Ovary (tissue), 9 donors: Measurements from ENCODE around the gene CMIP. TPM values are rescaled to one million over a fixed set of nuclear protein-coding genes. Genes with fewer than 3 reads are reported as not detected.

Experiments used
- DNase-seq, 5 donors: peaks; one replicate each; pipeline ENCODE4 v3.0.0-alpha.2; 2019 to 2020
- H3K27ac ChIP-seq, 2 donors: fragments of 200-600 bp; one replicate each; pipeline versions ENCODE4 v1.5.1 to v1.8.0; 2019 to 2022
- H3K27me3 ChIP-seq: fragments of 200-600 bp; one replicate; pipeline ENCODE4 v1.8.0; 2022
- H3K36me3 ChIP-seq: fragments of 200-600 bp; sonication (generic); one replicate; pipeline ENCODE4 v1.5.1; 2019
- H3K4me1 ChIP-seq: one replicate; pipeline ENCODE4 v1.8.1; 2013; ENCODE audit warnings: mild to moderate bottlenecking, moderate library complexity; ENCODE audit not compliant: insufficient read depth
- H3K4me3 ChIP-seq: fragments of 200-600 bp; sonication (generic); one replicate; pipeline ENCODE4 v1.5.1; 2017
- H3K9me3 ChIP-seq, 2 donors: fragments of 200-600 bp in 1 of 2; sonication (generic) in 1 of 2; one replicate each; pipeline versions ENCODE4 v1.5.1 to v1.8.1; 2013 to 2019; ENCODE audit warnings: mild to moderate bottlenecking in 1 of 2, moderate library complexity in 1 of 2
- EP300 ChIP-seq: sonication (generic); formaldehyde crosslinking; IDR thresholded peaks from one replicate; pipeline ENCODE4 v1.6.1; 2017; ENCODE audit warnings: antibody characterized with exemption
- POLR2A ChIP-seq: fragments of 450-650 bp; IDR thresholded peaks from one replicate; pipeline ENCODE4 v1.6.1; 2017; ENCODE audit warnings: antibody characterized with exemption, mild to moderate bottlenecking, moderate library complexity
- WGBS, 3 donors: extraction: QIAGEN DNeasy Blood & Tissue Kit in 1 of 3; methylation state at CpG; one replicate each; pipeline versions ENCODE4 v1.1.5 to v1.1.7; 2013 to 2017; 5-methylcytosine and 5-hydroxymethylcytosine counted together
- intact Hi-C, 4 donors: fragments of 100-400 bp; cut with DNase I; formaldehyde crosslinking; loops; one replicate each; pipeline versions ENCODE4 v1.11.0 to v1.15.1; 2022 to 2023
- polyA plus RNA-seq, 2 donors: library from polyadenylated mRNA; stranded (reverse); fragments of 200-250 nt in 1 of 2; fragments of 350-450 nt in 1 of 2; fragmentation: Illumina TruSeq in 1 of 2; extraction: RNeasy Lipid Tissue Mini Kit (QIAGEN cat#74804) in 1 of 2; gene quantifications; one replicate each; pipeline ENCODE4 v1.2.3, GENCODE V29; 2013 to 2014
- total RNA-seq, 7 donors: library from RNA; depleted of rRNA in 2 of 7; stranded (reverse); fragments of >200 nt in 2 of 7; fragmentation: NEBNext Ultra II Directional in 3 of 7; extraction: Animal tissue kit (Norgen Biotek cat#: 25700) in 3 of 7; gene quantifications; one replicate each; pipeline versions ENCODE4 v1.1.0 to v1.2.4, GENCODE V29; 2016 to 2023
- TF ChIP-seq, protein P1 (sequence below), 3 donors: fragments of 450-650 bp in 2 of 3; fragments of 200-600 bp in 1 of 3; IDR thresholded peaks; one replicate each; pipeline versions ENCODE4 v1.5.1 to v1.8.0; 2016 to 2022; ENCODE audit warnings: antibody characterized with exemption in 3 of 3, mild to moderate bottlenecking in 1 of 3
- donor health status: DM: no; HTN: no; CAD: no; lungs with moderate emphysema.
- donor health status: DM: no; HTN: no; CAD: no.
- donor health status: Bipolar disorder and iron deficiency.
- donor health status: DM: yes; HTN: yes; CAD: no.
- donor health status: DM: no; HTN: no; CAD: no.
- donor health status: DM: yes; HTN: yes; CAD: no.

Gene CMIP
- total and polyA plus RNA-seq, 9 donors, result 19.4 to 68.2 (median 38.7) TPM

DNA sequence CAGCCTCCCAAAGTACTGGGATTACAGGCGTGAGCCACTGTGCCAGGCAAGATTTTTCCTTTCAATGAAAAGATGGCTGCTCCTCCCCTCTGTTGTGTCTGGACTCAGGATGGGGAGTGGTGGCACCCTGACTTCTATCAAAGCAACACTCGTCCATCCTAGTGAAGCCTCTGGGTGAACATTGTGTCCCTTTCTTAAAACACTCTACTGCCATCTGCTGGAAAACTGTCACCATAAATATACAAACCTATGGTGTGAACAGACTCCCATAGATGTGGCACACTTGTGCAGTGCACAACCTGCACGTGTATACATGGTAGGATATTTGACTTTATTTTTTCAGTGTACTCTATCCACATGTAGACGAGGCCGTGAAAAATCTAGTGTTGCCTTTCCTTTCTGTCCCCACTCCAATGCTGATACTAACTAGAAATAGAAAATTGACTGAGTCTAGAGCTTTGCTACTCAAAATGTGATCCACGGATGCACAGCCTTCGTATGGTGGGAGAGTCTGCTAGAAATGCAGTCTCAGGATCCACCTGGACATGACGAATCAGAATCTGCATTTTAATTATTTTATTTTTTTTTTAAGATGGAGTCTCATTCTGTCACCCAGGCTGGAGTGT is 278.6 kb downstream of the CMIP start:
- intact Hi-C loops, result loop anchor here (1.0 to 10.0 kb wide), 7 partner anchors 98 to 518 kb away; no protein-coding TSS in a partner anchor
- WGBS, 3 donors, result 35 to 40% (median 35%) methylated on average over 8 of the region's 8 CpGs
- TF ChIP-seq, protein P1, sequence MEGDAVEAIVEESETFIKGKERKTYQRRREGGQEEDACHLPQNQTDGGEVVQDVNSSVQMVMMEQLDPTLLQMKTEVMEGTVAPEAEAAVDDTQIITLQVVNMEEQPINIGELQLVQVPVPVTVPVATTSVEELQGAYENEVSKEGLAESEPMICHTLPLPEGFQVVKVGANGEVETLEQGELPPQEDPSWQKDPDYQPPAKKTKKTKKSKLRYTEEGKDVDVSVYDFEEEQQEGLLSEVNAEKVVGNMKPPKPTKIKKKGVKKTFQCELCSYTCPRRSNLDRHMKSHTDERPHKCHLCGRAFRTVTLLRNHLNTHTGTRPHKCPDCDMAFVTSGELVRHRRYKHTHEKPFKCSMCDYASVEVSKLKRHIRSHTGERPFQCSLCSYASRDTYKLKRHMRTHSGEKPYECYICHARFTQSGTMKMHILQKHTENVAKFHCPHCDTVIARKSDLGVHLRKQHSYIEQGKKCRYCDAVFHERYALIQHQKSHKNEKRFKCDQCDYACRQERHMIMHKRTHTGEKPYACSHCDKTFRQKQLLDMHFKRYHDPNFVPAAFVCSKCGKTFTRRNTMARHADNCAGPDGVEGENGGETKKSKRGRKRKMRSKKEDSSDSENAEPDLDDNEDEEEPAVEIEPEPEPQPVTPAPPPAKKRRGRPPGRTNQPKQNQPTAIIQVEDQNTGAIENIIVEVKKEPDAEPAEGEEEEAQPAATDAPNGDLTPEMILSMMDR (IDR thresholded peaks at IDR 0.05), result peak; percentile 74 to 85 (median 83)
- no peak for TF ChIP-seq EP300
- TF ChIP-seq POLR2A, result no peak
- no peaks in the 10 kb centered on the region for H3K9me3 ChIP-seq
- DNase-seq, result no peak
- H3K27ac ChIP-seq, result no peak overlapping the region
- H3K27me3 ChIP-seq, result no peaks in the 10 kb centered on the region
- no peak overlapping the region for H3K4me3 ChIP-seq
- no peaks in the 10 kb centered on the region for H3K36me3 ChIP-seq
- peaks cover 5% of the 10 kb centered on the region for H3K4me1 ChIP-seq

DNA sequence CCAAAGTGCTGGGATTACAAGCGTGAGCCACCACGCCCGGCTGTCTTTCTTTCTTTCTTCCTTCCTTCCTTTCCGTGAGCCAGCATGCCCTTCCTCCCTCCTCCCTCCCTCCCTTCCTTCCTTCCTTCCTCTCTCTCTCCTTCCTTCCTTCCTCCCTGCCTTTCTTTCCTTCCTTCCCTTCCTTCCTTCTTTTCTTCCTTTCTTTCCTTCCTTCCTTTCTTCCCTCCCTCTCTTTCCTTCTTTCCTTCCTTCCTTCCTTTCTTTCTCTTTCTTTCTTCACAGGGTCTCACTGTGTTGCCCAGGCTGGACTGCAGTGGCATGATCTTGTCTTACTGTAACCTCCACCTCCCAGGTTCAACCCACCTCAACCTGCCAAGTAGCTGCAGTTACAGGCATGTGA is 283.8 kb downstream of the CMIP start:
- WGBS, 3 donors, result 90 to 92% (median 91%) methylated on average over 4 of the region's 4 CpGs
- no peaks in the 10 kb centered on the region for H3K4me1 ChIP-seq
- no peak for DNase-seq
- TF ChIP-seq EP300 (no peak), POLR2A (no peak)
- TF ChIP-seq, protein P1 (IDR thresholded peaks at IDR 0.05), result no peak
- H3K9me3 ChIP-seq, result no peaks in the 10 kb centered on the region
- intact Hi-C loops, result loop anchor here in 3 of 4 donors (5.0 to 10.0 kb wide), 4 partner anchors 104 to 524 kb away; no protein-coding TSS in a partner anchor
- no peaks in the 10 kb centered on the region for H3K27me3 ChIP-seq
- H3K4me3 ChIP-seq, result no peak overlapping the region
- no peaks in the 10 kb centered on the region for H3K36me3 ChIP-seq
- H3K27ac ChIP-seq, result no peak overlapping the region

DNA sequence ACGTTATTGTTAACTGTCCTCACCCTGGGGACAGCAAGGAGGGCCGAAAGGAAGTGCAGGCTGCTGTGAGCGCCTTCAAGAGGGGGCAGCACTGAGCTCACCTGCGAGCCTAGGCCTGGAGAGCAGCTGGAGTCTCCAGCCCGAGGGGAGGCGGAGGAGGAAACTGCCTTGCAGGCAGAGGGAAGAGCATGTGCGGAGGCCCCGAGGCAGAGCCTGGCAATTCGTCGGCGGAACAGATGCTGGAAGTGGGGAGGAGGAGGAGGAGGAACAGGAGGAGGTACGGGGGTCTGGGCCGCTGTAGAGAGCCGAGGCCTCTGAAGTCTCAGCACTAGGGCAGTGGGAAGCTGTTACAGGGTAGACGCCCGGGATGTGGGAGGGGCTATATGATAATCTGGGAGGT is 284.8 kb downstream of the CMIP start:
- Histone ChIP-seq H3K27ac (no peak overlapping the region), H3K36me3 (no peaks in the 10 kb centered on the region), H3K9me3 (no peaks in the 10 kb centered on the region), H3K4me1 (no peaks in the 10 kb centered on the region), H3K4me3 (no peak overlapping the region), H3K27me3 (no peaks in the 10 kb centered on the region)
- peak in 1 of 5 donors; percentile 43 for DNase-seq
- intact Hi-C loops, result loop anchor here in 3 of 4 donors (5.0 to 10.0 kb wide), 4 partner anchors 105 to 525 kb away; no protein-coding TSS in a partner anchor
- WGBS, 3 donors, result 85 to 89% (median 88%) methylated on average over 16 of the region's 16 CpGs
- no peak for TF ChIP-seq POLR2A
- TF ChIP-seq EP300, result no peak
- TF ChIP-seq, protein P1 (IDR thresholded peaks at IDR 0.05), result no peak

DNA sequence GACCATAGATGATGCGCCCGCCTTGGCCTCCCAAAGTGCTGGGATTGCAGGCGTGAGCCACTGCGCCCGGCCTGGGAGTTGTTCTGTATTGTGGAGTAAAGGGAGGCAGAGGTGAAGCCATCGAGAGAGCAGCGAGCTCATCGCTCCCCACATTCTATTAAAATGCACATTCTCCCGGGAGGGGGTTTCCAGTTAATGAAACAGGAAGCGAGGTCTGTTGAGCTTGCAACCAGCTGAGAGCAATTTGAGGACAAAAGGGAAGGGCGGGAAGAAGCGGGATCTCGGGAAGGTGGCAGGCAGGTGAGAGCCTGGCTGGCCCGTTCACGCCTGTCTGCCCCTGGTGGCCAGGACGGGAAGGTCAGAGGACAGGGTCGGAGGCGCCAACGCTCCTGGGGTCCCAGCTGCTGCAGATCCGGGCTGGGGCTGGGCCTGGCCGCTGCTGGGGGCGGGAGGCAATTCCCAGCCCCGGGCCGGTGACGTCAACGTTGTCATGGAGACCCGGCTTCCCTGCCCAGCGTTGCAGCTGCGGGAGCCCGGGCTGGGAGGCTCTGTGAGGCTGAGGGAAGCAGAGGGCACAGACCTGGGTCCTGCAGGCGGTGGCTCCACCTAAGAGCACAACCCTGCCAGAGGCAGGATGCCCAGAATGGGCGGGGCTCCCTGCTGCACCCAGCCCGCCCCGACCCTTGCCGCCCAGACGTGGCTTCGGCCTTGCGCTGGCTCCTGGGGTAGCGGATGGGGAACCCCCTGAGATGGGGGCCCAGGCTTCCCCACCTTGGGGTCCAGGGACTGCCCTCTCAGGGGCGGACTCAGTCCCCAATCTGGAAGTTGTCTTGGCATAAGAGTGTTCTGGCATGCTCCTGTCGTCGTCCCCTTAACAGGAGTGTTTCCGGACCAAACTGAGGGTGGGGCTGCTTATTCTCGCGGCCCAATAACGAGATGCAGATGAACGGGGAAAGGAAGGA is 285.8 kb downstream of the CMIP start:
- WGBS, 3 donors, result 8 to 15% (median 11%) methylated on average over 37 to 47 of the region's 47 CpGs
- intact Hi-C loops, result loop anchor here in 2 of 4 donors (10.0 kb wide), 2 partner anchors 526 to 726 kb away; partner anchors contain the start of genes CENPN (in 1 of the 2) and CMC2 (in 1 of the 2)
- peak overlapping the region in 1 of 2 donors; percentile 34 for H3K27ac ChIP-seq
- no peaks in the 10 kb centered on the region for H3K9me3 ChIP-seq
- H3K36me3 ChIP-seq, result no peaks in the 10 kb centered on the region
- TF ChIP-seq POLR2A, result no peak
- no peak for TF ChIP-seq EP300
- TF ChIP-seq, protein P1 (IDR thresholded peaks at IDR 0.05), result peak in 2 of 3 donors; percentile 38 to 47
- peak overlapping the region; percentile 39 for H3K4me3 ChIP-seq
- peak; percentile 92 to 96 (median 94) for DNase-seq
- H3K27me3 ChIP-seq, result no peaks in the 10 kb centered on the region
- no peaks in the 10 kb centered on the region for H3K4me1 ChIP-seq
